ENCODE measurements around the gene GLUL.

DNA sequence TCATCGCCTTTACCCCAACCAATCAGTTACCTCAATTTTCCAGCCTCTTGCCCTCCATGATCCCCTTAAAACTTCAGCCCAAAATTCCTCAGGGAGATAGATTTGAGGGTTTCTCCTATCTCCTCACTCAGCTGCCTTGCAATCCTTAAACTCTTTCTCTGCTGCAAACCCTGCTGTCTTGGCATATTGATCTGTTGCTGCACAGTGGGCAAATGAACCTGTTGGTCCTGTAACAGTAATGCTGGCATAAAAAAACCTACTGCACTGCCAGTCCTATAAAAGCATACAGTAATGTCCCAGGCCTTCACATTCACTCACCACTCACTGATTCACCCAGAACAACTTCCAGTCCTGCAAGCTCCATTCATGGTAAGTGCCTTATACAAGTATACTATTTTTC lies 14.0 kb upstream of the GLUL start:
- TF ChIP-seq, protein P1, sequence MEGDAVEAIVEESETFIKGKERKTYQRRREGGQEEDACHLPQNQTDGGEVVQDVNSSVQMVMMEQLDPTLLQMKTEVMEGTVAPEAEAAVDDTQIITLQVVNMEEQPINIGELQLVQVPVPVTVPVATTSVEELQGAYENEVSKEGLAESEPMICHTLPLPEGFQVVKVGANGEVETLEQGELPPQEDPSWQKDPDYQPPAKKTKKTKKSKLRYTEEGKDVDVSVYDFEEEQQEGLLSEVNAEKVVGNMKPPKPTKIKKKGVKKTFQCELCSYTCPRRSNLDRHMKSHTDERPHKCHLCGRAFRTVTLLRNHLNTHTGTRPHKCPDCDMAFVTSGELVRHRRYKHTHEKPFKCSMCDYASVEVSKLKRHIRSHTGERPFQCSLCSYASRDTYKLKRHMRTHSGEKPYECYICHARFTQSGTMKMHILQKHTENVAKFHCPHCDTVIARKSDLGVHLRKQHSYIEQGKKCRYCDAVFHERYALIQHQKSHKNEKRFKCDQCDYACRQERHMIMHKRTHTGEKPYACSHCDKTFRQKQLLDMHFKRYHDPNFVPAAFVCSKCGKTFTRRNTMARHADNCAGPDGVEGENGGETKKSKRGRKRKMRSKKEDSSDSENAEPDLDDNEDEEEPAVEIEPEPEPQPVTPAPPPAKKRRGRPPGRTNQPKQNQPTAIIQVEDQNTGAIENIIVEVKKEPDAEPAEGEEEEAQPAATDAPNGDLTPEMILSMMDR (IDR thresholded peaks at IDR 0.05), result no peak
- TF ChIP-seq POLR2A (IDR thresholded peaks at IDR 0.05) (no peak), POLR2AphosphoS5 (IDR thresholded peaks at IDR 0.05) (no peak)
